A549 (cell line): Measurements from ENCODE around the gene C6orf141. TPM values are rescaled to one million over a fixed set of nuclear protein-coding genes. Genes with fewer than 3 reads are reported as not detected.

ENCODE experiments used
- ATAC-seq, 2 experiments: fragments of 200-7000 bp in 1 of 2; fragments of >200 bp in 1 of 2; cut with Nextera tagmentation in 1 of 2; cut with Tn5 transposase in 1 of 2; 3 replicates each; pipeline versions ENCODE4 v1.8.0 to v1.9.1; 2018 to 2020; ENCODE audit warnings: mild to moderate bottlenecking in 1 of 2, moderate library complexity in 1 of 2
- CTCF ChIA-PET: fragments of 300-600 bp; sonication (Branson Sonifier 250); formaldehyde crosslinking; extraction: SDS; loops from one replicate; lab custom pipeline; 2021; ENCODE audit warnings: antibody characterized with exemption, inconsistent platforms; lab: Yijun Ruan, JAX
- POLR2A ChIA-PET: fragments of 350-600 bp; formaldehyde crosslinking; extraction: SDS; loops from one replicate; lab custom pipeline; 2021; ENCODE audit warnings: antibody characterized with exemption, inconsistent platforms; lab: Yijun Ruan, JAX
- DNase-seq, 2 experiments: peaks; one replicate each; pipeline versions ENCODE4 v3.0.0 to v3.0.0-alpha.2; 2011 to 2016; ENCODE audit warnings: low read depth in 1 of 2, low spot score in 1 of 2
- FAIRE-seq: peaks from 2 replicates; lab custom pipeline; 2011; peaks lifted over from hg19 to GRCh38; lab: Jason Lieb, UNC
- H3K27ac ChIP-seq, 2 experiments: fragments of >200 bp; sonication (Bioruptor Twin); formaldehyde crosslinking; 3 replicates each; pipeline ENCODE4 v1.5.1; 2016 to 2017
- H3K4me1 ChIP-seq: fragments of >200 bp; sonication (Bioruptor Twin); formaldehyde crosslinking; 3 replicates; pipeline ENCODE4 v1.6.1; 2016
- H3K4me2 ChIP-seq: fragments of >200 bp; sonication (Bioruptor Twin); formaldehyde crosslinking; 3 replicates; pipeline ENCODE4 v1.6.1; 2016
- H3K4me3 ChIP-seq: fragments of >200 bp; sonication (Bioruptor Twin); formaldehyde crosslinking; 3 replicates; pipeline ENCODE4 v1.5.1; 2016
- H3K9me3 ChIP-seq: fragments of >200 bp; sonication (Bioruptor Twin); formaldehyde crosslinking; 3 replicates; pipeline ENCODE4 v1.6.1; 2016
- BCL3 ChIP-seq: fragments of >200 bp; sonication (Bioruptor Twin); formaldehyde crosslinking; IDR thresholded peaks from 3 replicates; pipeline ENCODE4 v1.6.1; 2016
- CEBPB ChIP-seq, 2 experiments: fragments of >200 bp in 1 of 2; sonication (Bioruptor Twin) in 1 of 2; formaldehyde crosslinking in 1 of 2; IDR thresholded peaks; 2 replicates each; pipeline ENCODE4 v1.6.1; 2012 to 2016
- CHD2 ChIP-seq: fragments of 150-350 bp; IDR thresholded peaks from 2 replicates; pipeline ENCODE4 v1.6.1; 2014; ENCODE audit warnings: low read length; ENCODE audit not compliant: partially characterized antibody
- CHD4 ChIP-seq: fragments of 200-600 bp; sonication (generic); IDR thresholded peaks from 2 replicates; pipeline ENCODE4 v1.6.1; 2016; ENCODE audit warnings: antibody characterized with exemption, mild to moderate bottlenecking, borderline replicate concordance
- CTCF ChIP-seq: fragments of >200 bp; sonication (Bioruptor Twin); formaldehyde crosslinking; IDR thresholded peaks from 3 replicates; pipeline ENCODE4 v1.5.1; 2016
- EHF ChIP-seq: fragments of 250-450 bp; sonication (Bioruptor Pico); IDR thresholded peaks from 2 replicates; pipeline ENCODE4 v1.5.0; 2020; ENCODE audit warnings: mild to moderate bottlenecking
- FOSB ChIP-seq: fragments of 250-450 bp; sonication (Bioruptor Pico); IDR thresholded peaks from 2 replicates; pipeline ENCODE4 v1.5.0; 2020; ENCODE audit warnings: mild to moderate bottlenecking, moderate library complexity
- FOXS1 ChIP-seq: fragments of 250-450 bp; sonication (Bioruptor Pico); IDR thresholded peaks from 2 replicates; pipeline ENCODE4 v1.5.0; 2020; ENCODE audit warnings: mild to moderate bottlenecking, moderate library complexity
- HDAC2 ChIP-seq: fragments of 200-600 bp; sonication (generic); IDR thresholded peaks from 2 replicates; pipeline ENCODE4 v1.6.1; 2016
- HMGXB4 ChIP-seq: fragments of 250-450 bp; sonication (Bioruptor Pico); IDR thresholded peaks from 2 replicates; pipeline ENCODE4 v1.5.0; 2021; ENCODE audit warnings: mild to moderate bottlenecking, moderate library complexity, borderline replicate concordance
- HOXA7 ChIP-seq: fragments of 250-450 bp; sonication (Bioruptor Pico); IDR thresholded peaks from 2 replicates; pipeline ENCODE4 v1.5.0; 2020; ENCODE audit warnings: mild to moderate bottlenecking, moderate library complexity
- HOXB13 ChIP-seq: fragments of 250-450 bp; sonication (Bioruptor Pico); IDR thresholded peaks from 2 replicates; pipeline ENCODE4 v1.5.0; 2020; ENCODE audit warnings: low read depth, mild to moderate bottlenecking, moderate library complexity
- HOXB5 ChIP-seq: fragments of 250-450 bp; sonication (Bioruptor Pico); IDR thresholded peaks from 2 replicates; pipeline ENCODE4 v1.5.0; 2020; ENCODE audit warnings: mild to moderate bottlenecking, moderate library complexity
- JUN ChIP-seq, 2 experiments: fragments of >200 bp; sonication (Bioruptor Twin); formaldehyde crosslinking; IDR thresholded peaks; 2 replicates in 1 of 2; 3 replicates in 1 of 2; pipeline ENCODE4 v1.6.1; 2016 to 2017
- KDM1A ChIP-seq: fragments of 200-600 bp; sonication (generic); IDR thresholded peaks from 2 replicates; pipeline ENCODE4 v1.6.1; 2016; ENCODE audit warnings: low read depth, mild to moderate bottlenecking
- KDM5A ChIP-seq: fragments of 200-600 bp; sonication (generic); IDR thresholded peaks from 2 replicates; pipeline ENCODE4 v1.6.1; 2016; ENCODE audit warnings: antibody characterized with exemption, mild to moderate bottlenecking
- MAFK ChIP-seq: fragments of 450-650 bp; IDR thresholded peaks from 2 replicates; pipeline ENCODE4 v1.6.1; 2014; ENCODE audit not compliant: partially characterized antibody
- MAX ChIP-seq: IDR thresholded peaks from 2 replicates; pipeline ENCODE4 v1.6.1; 2012
- MAZ ChIP-seq: fragments of 150-350 bp; IDR thresholded peaks from 2 replicates; pipeline ENCODE4 v1.6.1; 2014; ENCODE audit warnings: antibody characterized with exemption, low read depth, low read length, borderline replicate concordance
- NR3C1 ChIP-seq: fragments of >200 bp; sonication (Bioruptor Twin); formaldehyde crosslinking; IDR thresholded peaks from 3 replicates; pipeline ENCODE4 v1.6.1; 2017
- RAD21 ChIP-seq, 2 experiments: fragments of >200 bp in 1 of 2; sonication (Bioruptor Twin) in 1 of 2; formaldehyde crosslinking in 1 of 2; IDR thresholded peaks in 1 of 2; conservative IDR thresholded peaks in 1 of 2; 2 replicates in 1 of 2; 3 replicates in 1 of 2; pipeline ENCODE4 v1.6.1; 2012 to 2018; ENCODE audit warnings: inconsistent platforms in 1 of 2
- REST ChIP-seq: fragments of 200-600 bp; sonication (generic); IDR thresholded peaks from 2 replicates; pipeline ENCODE4 v1.6.1; 2016; ENCODE audit warnings: antibody characterized with exemption, mild to moderate bottlenecking, moderate library complexity
- RFX5 ChIP-seq: fragments of 450-650 bp; IDR thresholded peaks from 2 replicates; pipeline ENCODE4 v1.7.1; 2014; ENCODE audit warnings: antibody characterized with exemption, mild to moderate bottlenecking, moderate library complexity
- SREBF2 ChIP-seq: fragments of 450-650 bp; IDR thresholded peaks from 2 replicates; pipeline ENCODE4 v1.6.1; 2014; ENCODE audit warnings: mild to moderate bottlenecking, moderate library complexity
- TP53 ChIP-seq: fragments of 250-450 bp; sonication (Bioruptor Pico); IDR thresholded peaks from 2 replicates; pipeline ENCODE4 v1.5.0; 2021; ENCODE audit warnings: mild to moderate bottlenecking, moderate library complexity
- USF2 ChIP-seq: fragments of 450-650 bp; IDR thresholded peaks from 2 replicates; pipeline ENCODE4 v1.6.1; 2014; ENCODE audit warnings: antibody characterized with exemption
- ZFP36 ChIP-seq: fragments of 450-650 bp; IDR thresholded peaks from 2 replicates; pipeline ENCODE4 v1.6.1; 2014; ENCODE audit warnings: borderline replicate concordance; ENCODE audit not compliant: partially characterized antibody
- WGBS: methylation state at CpG from one replicate; pipeline ENCODE4 v1.1.6; 2017; ENCODE audit errors: missing lambda C conversion rate; 5-methylcytosine and 5-hydroxymethylcytosine counted together
- polyA plus RNA-seq, 4 experiments: library from polyadenylated mRNA; depleted of rRNA in 3 of 4; stranded (reverse); fragments of >200 nt; fragmentation: RNase III in 1 of 4; extraction: RNeasy Plus Mini Kit Qiagen cat#74134 plus additional on column Dnase treatment in 1 of 4; gene quantifications; 2 replicates in 3 of 4; 3 replicates in 1 of 4; pipeline ENCODE4 v1.2.3, GENCODE V29; 2011 to 2017

C6orf141 gene
- polyA plus RNA-seq, 2 of the 4 experiments (the other 2 are of a cell fraction): 24.9 to 29.9 TPM

GRCh38 chr6:49516147-49516505 lies 34.3 kb upstream of the C6orf141 start:
- ChIA-PET POLR2A (no interaction called here), CTCF (interaction anchor here (1.8 kb wide), 1 partner anchor 16 kb away, joined by 7 read pairs; no protein-coding TSS in a partner anchor)
- no peak overlapping the region for H3K27ac ChIP-seq
- no peak overlapping the region for H3K4me3 ChIP-seq
- DNase-seq: no peak
- FAIRE-seq: no peak
- peaks cover 9% of the 10 kb centered on the region; the same call in 1 of the 3 replicates for H3K4me1 ChIP-seq
- no peaks in the 10 kb centered on the region for H3K9me3 ChIP-seq
- 63% methylated on average over 3 of the region's 4 CpGs for WGBS
- TF ChIP-seq NR3C1 (no peak), CHD4 (no peak), BCL3 (no peak), REST (no peak), MAX (no peak), HOXA7 (CRISPR knock-in tag) (no peak), KDM1A (no peak), HOXB13 (CRISPR knock-in tag) (no peak), ZFP36 (no peak), FOXS1 (CRISPR knock-in tag) (no peak), CEBPB (IDR thresholded peaks at IDR 0.05) (no peak), USF2 (no peak), FOSB (CRISPR knock-in tag) (no peak), TP53 (CRISPR knock-in tag) (no peak), CTCF (no peak), MAZ (no peak)
- TF ChIP-seq, all 56 proteins: peak for 0
- ATAC-seq: no peak
- no peak overlapping the region for H3K4me2 ChIP-seq

GRCh38 chr6:49517919-49518318 lies 32.5 kb upstream of the C6orf141 start:
- ChIA-PET POLR2A (interaction anchor here (0.6 kb wide), 1 partner anchor 1662 kb away, joined by 5 read pairs; no protein-coding TSS in a partner anchor), CTCF (interaction anchor here (1.0 to 1.8 kb wide), 2 partner anchors 14 to 65 kb away, joined by 3 to 4 read pairs; no protein-coding TSS in a partner anchor)
- no peak for DNase-seq
- Histone ChIP-seq H3K4me1 (peaks cover 15% of the 10 kb centered on the region; the same call in 2 of the 3 replicates), H3K4me3 (no peak overlapping the region), H3K4me2 (no peak overlapping the region), H3K9me3 (no peaks in the 10 kb centered on the region), H3K27ac (no peak overlapping the region)
- WGBS: 77% methylated on average over 2 of the region's 2 CpGs
- ATAC-seq: no peak
- no peak for FAIRE-seq
- no peak for TF ChIP-seq JUN (IDR thresholded peaks at IDR 0.05)
- TF ChIP-seq CHD2: no peak
- TF ChIP-seq HOXB5: no peak
- no peak for TF ChIP-seq SREBF2
- TF ChIP-seq RFX5: no peak
- TF ChIP-seq KDM5A: no peak
- TF ChIP-seq HMGXB4 (CRISPR knock-in tag): no peak
- TF ChIP-seq MAZ: no peak
- TF ChIP-seq EHF (CRISPR knock-in tag): no peak
- TF ChIP-seq RAD21 (conservative IDR thresholded peaks at IDR 0.05 in 1 of 2, IDR thresholded peaks at IDR 0.05 in 1 of 2): no peak
- TF ChIP-seq CTCF: no peak
- TF ChIP-seq CEBPB (IDR thresholded peaks at IDR 0.05): no peak
- no peak for TF ChIP-seq MAFK
- no peak for TF ChIP-seq HDAC2
